ENCODE measurements around the gene ANKS6. TPM values are rescaled to one million over a fixed set of nuclear protein-coding genes. Genes with fewer than 3 reads are reported as not detected.

The ANKS6 gene
- total and polyA plus RNA-seq, 2 experiments from 2014 or later = 36.9 to 59.0 TPM

GRCh38 chr9:98743818-98744611 lies 52.3 kb downstream of the ANKS6 start:
- H3K36me3 Mint-ChIP-seq (ENCODE audit: low read depth) = peaks cover 28% of the 10 kb centered on the region

More at GRCh38 chr9:98743818-98744611, 52.3 kb downstream of the ANKS6 start:
- Histone ChIP-seq H3K9me2 (ENCODE audit: insufficient read depth) (no peaks in the 10 kb centered on the region), H3K27ac (ENCODE audit: low read depth) (no peak overlapping the region), H3K36me3 (ENCODE audit: insufficient read depth) (peaks cover 8% of the 10 kb centered on the region), H3K4me3 (no peak overlapping the region), H3K4me2 (no peak overlapping the region), H3F3A (replicated peaks; ENCODE audit: low read depth) (no peaks in the 10 kb centered on the region), H4K20me1 (replicated peaks; ENCODE audit: insufficient read depth) (no peaks in the 10 kb centered on the region), H2AFZ (no peak overlapping the region), H3K27me3 (ENCODE audit: insufficient read depth) (no peaks in the 10 kb centered on the region), H3K79me2 (replicated peaks; ENCODE audit: insufficient read depth) (no peaks in the 10 kb centered on the region), H3K4me1 (ENCODE audit: insufficient read depth) (no peaks in the 10 kb centered on the region)
- Mint-ChIP-seq H3K9me3 (peaks cover 4% of the 10 kb centered on the region), H3K4me3 (no peak overlapping the region), H3K4me1 (no peaks in the 10 kb centered on the region), H3K27me3 (ENCODE audit: insufficient read depth, low read depth, poor library complexity) (no peaks in the 10 kb centered on the region), H3K27ac (no peak overlapping the region)
- TF ChIP-seq EZH2phosphoT487 (IDR thresholded peaks at IDR 0.05; ENCODE audit: unreplicated experiment) (no peak), ZNF114 (CRISPR knock-in tag; IDR thresholded peaks at IDR 0.05) (no peak), REST (IDR thresholded peaks at IDR 0.05; ENCODE audit: unreplicated experiment) (no peak), ZNF331 (CRISPR knock-in tag; IDR thresholded peaks at IDR 0.05; ENCODE audit: low read depth) (no peak), ZNF462 (CRISPR knock-in tag; IDR thresholded peaks at IDR 0.05) (no peak), STAT1 (IDR thresholded peaks at IDR 0.05; ENCODE audit: unreplicated experiment) (no peak), JUNB (IDR thresholded peaks at IDR 0.05; ENCODE audit: unreplicated experiment) (no peak), ETS1 (IDR thresholded peaks at IDR 0.05) (no peak)
- DNase-seq (ENCODE audit: low spot score) (no peak), ATAC-seq (no peak)
